ENCODE measurements around the gene GAB4.
"Not testable (repeated sequence)": the region's sequence is repeated elsewhere in the genome, so short reads cannot be mapped to it uniquely, and the experiment has no call there.

Gene GAB4

DNA sequence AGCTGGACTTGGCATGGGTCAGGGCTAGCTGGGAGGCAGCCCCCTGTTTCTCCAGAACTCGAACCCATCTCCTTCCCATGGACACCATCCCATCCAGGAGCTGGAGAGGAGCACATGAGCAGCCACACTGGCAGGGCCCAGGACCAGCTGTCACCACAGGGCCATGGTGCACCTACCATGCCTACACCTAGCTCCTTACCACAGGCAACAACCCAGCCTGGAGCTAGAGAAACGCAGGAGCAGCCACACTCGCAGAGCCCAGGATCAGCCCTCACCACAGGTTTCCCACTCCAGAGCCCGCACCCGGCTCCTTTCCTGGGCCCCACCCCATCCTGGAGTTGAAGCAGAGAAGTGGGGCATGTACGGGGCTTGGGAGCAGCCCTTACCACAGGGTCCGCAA is 50.2 kb downstream of the GAB4 start:
- no peak for DNase-seq

DNA sequence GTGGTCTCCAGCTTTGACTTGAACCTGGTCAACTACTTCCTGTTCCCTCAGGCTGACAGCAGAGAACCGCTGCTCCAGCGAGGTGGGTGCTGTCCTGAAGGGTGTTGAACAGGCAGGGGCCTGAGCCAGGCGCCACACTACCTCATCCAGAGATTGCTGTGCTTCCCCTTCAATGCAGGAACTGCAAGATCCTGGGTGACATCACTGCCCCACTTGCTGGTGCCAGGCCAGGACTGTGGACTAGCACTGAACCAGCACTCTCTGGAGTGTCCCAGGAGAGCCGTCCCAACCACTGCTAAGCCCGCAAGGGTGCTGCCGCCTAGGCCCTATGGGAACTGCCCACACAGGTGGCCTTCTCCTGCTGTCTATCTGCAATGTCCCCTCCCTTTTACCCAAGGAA is 51.7 kb downstream of the GAB4 start:
- DNase-seq = no peak

DNA sequence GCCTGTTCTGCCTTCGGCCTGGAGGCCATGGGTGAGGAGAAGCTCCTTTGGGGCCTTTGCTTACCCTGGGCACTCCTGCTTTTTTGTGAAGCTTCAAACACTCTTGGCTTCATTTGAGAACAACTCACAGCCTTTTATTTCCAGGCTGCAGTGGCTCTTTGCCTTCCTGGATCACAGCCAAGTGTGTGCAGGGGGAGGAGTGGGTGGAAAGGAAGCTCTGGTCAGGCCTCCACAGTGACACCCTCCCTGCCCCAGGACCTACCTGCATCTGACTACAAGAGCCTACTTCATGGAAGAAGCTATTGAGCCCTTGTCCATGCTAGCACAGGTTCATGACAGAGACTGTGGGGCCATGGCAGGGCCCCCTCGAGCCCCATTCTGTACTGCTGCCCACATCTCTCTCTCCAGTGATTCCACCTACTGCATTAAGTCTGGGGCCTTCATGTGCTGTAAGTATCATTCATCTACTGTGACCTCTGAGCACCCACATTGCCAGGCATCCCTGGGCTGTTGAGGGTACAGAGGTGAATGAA is 52.3 kb downstream of the GAB4 start:
- no peak for DNase-seq

DNA sequence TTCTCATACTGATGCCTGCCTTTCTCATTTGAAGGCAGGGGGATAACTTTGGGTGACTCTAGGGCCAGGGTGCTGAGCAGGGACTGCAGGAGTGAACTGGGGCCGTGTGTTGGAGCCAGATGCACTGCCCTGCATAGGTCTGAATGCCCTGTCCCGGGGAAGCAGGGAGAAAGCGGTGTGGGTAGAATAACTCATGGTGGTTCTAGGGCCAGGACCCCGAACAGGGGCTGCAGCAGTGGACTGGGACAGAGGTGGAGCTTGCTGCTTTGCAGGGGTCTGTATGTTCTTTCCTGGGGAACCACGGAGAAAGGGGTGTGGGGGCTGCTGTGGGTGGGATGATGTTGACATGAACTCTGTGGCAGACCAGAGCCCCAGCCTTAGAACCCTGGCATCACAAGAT is 52.9 kb downstream of the GAB4 start:
- no peak for DNase-seq

DNA sequence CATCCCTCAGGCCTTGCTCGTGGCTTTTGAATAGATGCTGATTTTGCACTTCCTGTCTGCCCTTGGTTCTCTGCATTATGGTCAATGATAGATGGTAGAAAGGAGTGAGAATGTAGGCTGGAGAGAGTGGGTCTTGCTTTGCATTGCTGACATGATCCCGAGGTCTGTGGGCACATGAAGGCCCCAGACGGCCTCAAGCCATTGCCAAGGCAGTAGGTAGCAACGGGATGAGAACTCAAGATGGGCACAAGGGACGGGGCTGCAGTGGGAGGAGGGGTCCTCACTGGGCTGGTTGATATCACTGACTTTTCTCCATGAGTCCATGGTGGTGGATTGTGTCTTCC is 54.0 kb downstream of the GAB4 start:
- DNase-seq = no peak

DNA sequence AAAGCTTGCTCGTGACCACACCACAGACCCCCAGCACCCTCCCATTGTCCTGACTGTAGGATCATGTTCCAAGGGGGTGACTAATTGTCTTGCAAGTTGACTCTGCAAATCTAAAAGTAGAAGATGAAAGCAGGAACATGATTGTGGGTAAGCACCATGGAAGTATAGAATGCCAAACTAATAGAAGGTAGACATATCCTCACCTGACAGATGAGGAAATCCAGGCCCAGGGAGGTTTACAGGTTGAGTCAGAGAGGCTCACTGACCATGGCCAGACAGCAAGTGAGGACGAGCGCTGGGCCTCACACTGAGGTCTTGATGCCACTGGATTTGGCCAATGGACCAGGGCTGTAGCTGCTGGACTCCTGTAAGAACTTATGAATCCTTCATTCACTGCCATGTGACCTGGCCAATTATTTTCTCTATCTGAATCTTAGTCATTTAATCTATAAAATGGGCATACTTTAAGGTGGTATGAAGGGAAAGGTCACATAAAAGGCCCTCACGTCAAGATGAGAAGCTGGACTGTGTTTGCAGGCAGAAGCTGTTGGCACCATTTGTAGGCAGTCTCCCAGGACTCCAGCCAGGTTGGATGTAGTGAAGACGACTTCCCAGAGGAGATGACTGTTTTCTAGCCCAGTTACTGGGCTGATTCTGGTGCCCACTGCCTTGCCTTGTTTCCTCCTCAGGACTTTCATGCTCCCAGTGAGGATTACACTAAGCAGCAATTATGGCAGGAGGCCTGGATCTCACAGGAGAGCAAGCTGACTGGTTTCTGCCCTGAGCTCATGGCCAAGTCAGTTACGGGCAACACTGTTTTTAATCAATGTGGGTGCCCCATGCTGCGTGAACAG is 54.6 kb downstream of the GAB4 start:
- no peak for DNase-seq

DNA sequence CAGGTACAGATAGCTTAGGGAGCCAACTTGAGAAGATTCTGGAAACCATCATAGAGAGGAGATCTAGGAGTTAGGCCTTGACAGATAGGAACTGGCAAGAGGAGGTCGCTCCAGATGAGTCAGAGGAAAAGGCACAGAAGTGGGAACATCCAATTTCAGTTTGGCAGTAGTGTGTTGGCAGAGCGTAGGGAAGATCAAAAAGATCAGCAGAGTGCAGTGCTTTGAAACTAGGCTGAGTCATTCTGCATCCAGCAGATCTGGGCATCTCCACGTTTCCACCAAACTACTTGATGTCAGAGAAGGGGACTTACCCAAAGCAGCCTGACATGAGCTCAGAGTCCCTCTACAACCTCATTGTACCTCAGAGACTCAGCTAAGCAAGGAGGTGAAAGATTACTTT is 58.5 kb downstream of the GAB4 start:
- DNase-seq = no peak

DNA sequence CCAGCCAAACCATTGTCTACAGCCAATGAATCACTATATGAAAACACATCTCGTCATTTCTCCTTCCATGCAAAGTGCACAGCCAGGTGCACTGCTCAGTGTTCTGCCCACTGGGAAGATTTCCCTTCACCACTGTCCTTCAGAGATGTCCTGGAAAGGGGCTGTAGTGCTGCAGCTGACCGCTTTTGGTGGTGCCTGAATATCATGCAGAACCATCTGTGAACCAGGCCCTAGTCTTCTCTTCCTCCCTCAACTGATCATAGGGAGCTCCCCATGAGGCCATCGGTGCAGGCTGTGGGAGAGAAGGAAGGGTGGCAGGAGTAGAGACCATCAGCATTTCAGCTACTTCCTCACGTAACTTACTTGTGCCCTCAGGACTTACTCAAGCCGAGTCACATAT is 70.2 kb downstream of the GAB4 start:
- DNase-seq = no peak

DNA sequence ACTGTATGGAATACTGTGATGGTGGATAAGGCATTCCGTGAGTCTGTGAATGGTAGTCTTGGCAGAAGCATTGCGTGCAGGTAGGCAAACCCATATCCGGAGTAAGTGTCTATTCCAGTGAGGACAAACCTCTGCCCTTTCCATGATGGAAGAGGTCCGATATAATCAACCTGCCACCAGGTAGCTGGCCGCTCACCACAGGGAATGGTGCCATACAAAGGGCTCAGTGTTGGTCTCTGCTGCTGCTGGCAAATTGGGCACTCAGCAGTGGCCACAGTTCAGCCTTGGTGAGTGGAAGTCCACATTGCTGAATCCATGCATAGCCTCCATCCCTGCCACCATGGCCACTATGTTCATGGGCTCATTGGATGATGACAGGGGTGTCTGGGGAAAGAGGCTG is 70.8 kb downstream of the GAB4 start:
- DNase-seq = not testable (repeated sequence)

DNA sequence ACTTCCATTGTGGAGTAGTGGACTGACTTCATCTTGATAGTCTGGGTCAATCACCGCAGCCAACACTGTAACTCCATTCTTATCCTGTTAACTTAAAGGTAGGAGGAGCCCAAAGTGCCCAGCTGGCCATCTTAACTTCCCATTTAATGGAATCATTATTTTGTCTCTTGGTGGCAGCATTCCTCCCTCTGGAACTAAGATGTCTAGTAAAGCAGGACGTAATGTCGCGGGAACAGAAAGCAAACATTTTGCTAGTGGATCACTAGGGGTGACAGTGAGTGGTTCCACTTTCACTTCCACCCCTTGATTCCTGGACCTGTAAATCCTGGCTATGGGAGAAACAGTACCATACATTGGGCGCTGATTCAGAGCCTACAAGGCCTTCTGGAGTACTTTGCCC is 71.4 kb downstream of the GAB4 start:
- DNase-seq = no peak

DNA sequence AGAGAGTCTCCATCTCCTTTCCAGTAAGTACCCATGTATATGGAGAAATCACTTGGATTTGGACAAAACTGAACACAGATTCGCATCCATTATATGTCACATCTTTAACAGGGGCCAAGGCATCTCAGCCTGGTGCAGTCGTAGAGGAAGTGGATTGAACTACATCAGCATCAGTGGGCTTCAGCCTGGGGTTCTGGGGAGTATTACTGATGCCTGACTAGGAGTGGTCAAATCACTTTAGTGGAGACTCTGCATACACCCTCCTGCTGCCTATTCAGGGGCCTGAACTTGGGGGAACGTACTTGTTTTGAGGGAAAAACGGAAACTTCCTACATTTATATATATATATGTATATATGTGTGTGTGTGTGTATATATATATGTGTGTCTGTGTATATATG is 72.8 kb downstream of the GAB4 start:
- no peak for DNase-seq

DNA sequence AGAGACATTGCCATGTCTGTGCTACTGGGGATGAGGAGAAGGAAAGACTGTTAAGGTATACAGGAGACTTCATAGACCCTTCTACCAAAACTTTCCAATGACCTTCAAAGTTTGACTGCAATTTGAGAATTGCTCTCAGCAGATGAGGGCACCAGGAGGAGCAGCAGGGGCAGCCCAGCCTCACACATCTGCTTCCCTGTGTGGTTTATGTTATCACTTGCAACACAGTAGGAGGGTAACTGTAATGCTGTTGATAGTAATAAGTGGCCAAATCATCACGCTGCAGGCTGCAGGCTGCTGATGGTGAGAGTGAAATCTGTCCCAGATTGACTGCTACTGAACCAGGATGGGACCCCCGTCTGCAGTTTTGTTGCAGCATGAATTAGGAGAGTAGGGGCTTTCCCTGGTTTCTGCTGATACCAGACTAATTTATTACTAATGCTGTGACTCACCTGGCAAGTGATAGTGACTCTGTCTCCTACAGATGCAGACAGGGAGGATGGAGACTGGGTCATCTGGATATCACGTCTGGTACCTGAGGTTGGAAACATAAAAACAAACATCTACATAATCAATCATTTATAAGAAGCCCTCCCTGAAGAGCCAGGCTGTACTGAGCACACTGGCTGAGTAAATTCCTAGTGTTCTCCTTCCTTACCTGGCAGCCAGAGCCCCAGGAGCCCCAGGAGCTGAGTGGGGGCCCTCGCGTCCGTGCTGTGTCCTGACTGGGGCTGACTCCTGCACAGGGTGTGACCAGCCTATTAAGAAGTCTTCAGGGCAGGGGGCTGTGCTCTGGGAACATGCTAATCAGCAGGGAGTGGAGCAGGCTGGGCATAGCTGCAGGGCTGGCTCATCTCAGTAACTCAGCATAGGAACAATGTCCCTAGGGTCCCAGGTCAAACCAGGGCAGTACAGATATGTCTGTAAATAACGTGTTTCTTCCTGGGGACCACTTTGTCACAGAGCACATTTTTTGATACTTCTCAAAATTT is 74.4 kb downstream of the GAB4 start:
- DNase-seq = no peak

DNA sequence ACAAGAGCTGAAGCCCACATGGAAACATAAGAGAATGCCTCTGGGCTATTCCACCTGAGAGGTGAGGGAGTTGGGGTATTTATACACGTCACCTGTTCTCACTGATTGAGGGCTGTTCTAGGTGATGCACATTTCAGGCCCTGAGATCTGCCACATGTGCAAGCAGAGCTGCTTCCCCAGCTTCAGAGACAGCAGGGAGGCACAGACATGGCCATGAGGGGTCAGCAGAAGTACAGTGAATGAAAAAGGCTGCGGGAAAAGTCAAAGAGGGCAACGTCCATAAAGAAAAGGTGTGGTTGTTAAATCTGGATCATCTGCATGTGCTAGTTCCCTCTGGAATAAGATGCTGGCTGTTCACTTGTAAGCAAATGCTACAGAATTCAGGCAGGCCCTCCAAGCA is 75.4 kb downstream of the GAB4 start:
- no peak for DNase-seq

DNA sequence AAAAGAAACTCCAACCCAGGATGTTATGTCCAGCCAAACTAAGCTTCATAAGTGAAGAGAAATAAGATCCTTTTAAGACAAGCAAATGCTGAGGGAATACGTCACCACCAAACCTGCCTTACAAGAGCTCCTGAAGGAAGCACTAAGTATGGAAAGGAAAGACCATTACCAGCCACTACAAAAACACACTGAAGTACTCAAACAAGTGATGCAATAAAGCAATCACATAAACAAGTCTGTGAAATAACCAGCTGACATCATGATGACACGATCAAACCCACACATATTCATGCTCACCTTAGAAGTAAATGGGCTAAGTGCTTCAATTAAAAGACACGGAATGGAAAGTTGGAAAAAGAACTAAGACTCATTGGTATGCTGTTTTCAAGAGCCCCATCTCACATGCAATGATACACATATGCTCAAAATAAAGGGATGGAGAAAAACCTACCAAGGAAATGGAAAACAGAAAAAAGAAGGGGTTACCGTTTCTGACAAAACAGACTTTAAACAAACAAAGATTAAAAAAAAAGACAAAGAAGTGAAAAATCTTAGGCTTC is 82.5 kb downstream of the GAB4 start:
- no peak for DNase-seq

DNA sequence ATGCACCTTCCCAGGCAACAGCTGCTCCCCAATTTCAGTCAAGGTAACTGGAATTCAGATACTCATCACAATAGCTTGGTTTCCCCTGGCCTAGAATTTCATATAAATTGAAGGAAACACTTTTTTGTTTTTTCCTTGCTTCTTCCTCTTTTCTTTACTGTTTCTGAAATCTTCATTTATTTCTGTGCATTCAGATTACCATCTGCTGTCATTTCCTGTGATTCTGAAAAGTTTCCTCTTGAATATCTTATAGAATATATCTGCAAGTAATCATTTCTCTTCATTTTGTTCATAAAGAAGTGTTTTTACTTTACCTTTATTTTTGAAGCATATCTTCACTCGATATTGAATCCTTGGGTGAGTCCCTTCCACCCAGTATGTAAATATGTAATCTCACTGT is 85.3 kb downstream of the GAB4 start:
- no peak for DNase-seq

DNA sequence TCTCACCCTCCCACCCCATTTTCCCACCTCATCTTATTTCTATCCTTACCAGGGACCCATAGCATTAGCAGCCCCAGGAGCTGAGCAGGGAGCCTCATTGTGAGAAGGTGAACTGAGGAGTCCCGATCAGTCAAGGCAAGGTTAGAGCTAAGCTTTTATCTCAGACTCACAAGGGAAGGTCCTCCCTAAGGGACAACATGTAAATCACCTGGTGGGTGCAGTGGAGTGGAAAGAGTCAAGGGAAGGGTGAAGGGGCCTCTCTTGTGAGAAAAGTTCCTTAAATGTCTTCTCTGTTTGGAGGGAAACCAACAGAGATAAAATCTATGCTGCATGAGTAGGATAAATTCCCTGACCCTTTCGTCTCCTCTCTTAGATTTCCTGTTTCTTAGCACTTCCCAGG is 85.9 kb downstream of the GAB4 start:
- DNase-seq = no peak

DNA sequence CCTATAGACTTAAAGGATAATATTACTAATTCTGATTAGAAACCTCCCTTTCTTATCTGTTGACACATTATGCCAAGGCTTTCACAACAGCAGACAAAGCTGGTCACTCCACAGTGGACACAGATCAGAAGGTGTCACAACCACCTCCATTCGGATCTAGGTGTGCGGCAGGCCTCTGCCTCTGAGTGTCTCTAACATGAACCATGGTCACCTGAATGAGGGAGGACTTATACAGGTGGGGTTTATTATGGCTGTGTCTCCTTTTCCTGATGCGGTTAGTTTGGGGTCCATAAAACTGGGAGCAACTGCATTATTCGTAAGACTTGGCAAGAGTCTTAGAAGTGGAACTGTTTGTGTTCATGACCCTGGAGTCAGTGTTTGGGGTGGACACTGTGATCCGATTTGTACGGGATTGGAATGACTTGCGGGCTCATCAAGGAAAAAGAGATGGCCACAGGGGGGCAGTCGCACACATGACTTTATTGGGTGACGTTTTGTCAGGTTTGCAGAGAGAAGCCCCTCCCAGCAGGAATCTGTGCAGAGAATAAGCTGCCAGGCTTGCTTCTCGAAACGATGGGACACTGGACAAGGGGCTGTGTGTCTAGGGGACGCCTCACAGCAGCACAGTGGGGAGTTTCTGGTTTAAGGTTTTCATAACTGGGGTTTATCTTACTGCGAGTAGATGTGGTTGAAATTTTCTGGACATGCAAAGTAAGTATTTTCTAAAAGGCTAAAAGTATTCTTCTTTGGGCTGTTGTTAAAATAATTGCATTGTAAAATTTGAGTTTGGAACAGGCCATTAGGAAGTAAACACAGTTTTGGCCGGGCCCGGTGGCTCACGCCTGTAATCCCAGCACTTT is 90.6 kb downstream of the GAB4 start:
- peak; percentile 50 for DNase-seq

DNA sequence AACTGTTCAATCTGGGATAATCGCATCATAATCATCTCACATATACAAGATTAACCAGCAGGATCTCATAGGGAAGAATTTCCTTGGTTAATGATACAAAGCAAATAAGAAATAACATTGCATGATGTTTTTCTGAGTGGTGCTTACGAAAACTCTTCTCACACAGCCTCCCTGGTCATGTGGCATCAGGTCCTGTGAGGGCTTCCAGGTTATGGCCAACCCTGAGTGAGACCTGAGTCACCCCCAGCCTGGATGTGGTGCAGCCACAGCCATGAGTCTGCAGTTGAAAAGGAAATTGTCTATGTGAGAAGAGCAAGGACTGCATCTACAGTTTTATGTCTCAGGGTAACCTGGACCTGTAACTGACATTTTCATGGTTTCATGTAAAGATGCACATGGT is 92.3 kb downstream of the GAB4 start:
- no peak for DNase-seq

DNA sequence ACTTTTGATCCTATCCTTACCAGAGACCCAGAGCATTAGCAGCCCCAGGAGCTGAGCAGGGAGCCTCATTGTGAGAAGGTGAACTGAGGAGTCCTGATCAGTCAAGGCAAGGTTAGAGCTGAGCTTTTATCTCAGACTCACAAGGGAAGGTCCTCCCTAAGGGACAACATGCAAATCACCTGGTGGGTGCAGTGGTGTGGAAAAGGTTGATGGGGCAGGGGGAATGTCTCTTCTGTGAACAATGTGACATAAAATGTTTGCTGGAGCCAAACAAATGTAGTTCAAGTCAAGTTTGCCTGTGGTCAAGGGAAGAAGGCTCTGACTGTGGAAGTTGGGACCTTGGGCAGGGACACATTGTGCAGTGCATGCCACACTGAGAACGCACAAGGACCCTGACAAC is 93.1 kb downstream of the GAB4 start:
- not testable (repeated sequence) for DNase-seq

DNA sequence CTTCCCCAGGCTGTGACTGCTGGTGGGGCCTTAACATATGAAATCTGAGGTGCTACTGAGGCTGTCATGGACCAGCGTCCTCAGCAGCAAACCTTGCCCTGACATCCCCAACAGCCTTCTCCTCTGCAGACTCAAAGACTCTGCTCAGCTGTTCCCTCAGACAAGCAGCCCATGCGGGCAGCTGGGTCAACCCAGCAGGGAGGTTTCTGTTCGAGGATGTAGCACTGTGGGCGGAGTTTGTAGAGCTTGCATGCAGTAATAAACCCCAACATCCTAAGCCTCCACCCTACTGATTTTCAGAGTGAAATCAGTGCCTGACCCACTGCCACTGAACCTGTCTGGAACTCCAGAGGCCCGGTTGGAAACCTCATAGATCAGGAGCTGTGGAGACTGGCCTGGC is 94.0 kb downstream of the GAB4 start:
- no peak for DNase-seq

DNA sequence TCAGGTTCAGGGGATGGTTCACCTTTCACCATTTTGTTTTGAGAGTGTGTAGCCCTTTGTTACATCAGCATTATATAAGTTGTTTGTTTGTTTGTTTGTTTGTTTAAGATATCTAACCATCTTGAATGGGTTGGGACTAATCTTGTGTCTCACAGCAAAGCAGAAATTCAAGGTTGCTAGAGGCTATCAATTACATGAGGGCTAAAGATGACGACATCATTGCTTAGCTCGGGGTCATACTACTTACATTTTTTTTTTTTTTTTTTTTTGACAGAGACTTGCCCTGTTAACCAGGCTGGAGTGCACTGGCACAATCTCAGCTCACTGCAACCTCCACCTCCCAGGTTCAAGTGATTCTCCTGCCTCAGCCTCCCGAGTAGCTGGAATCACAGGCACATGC is 95.7 kb downstream of the GAB4 start:
- no peak for DNase-seq

Measured in activated CD8-positive, alpha-beta memory T cell treated with anti-CD3 and anti-CD28 coated beads, Interleukin-2, amount 50 U/mL, for 4 hours (primary cell).